Activated CD8-positive, alpha-beta T cell treated with anti-CD3 and anti-CD28 coated beads for 36 hours (primary cell): Measurements from ENCODE around the gene ABI1. TPM values are rescaled to one million over a fixed set of nuclear protein-coding genes. Genes with fewer than 3 reads are reported as not detected.

Source experiments
- ATAC-seq: fragments of 200-7000 bp; cut with Tn5 transposase; one replicate; pipeline ENCODE4 v1.10.0; 2021; ENCODE audit warnings: mild to moderate bottlenecking, moderate library complexity
- CTCF ChIA-PET: fragments of 350-600 bp; sonication (Branson Sonifier 250); formaldehyde crosslinking; loops from one replicate; lab custom pipeline; 2021; ENCODE audit warnings: antibody characterized with exemption; lab: Charles Lee
- POLR2A ChIA-PET: fragments of 350-600 bp; sonication (Branson Sonifier 250); formaldehyde crosslinking; loops from one replicate; lab custom pipeline; 2021; ENCODE audit warnings: antibody characterized with exemption; lab: Charles Lee
- DNase-seq: peaks from one replicate; pipeline ENCODE4 v3.0.0-alpha.2; 2020
- H3K27ac Mint-ChIP-seq: one replicate; pipeline ENCODE4 v1.8.0; 2021; ENCODE audit warnings: mild to moderate bottlenecking, mixed read lengths
- H3K27me3 Mint-ChIP-seq: one replicate; pipeline ENCODE4 v1.8.0; 2021; ENCODE audit warnings: mixed read lengths
- H3K36me3 Mint-ChIP-seq: one replicate; pipeline ENCODE4 v1.8.0; 2021; ENCODE audit warnings: low read depth, mixed read lengths
- H3K4me1 Mint-ChIP-seq: one replicate; pipeline ENCODE4 v1.8.0; 2021; ENCODE audit warnings: low read depth, mixed read lengths
- H3K4me3 Mint-ChIP-seq: one replicate; pipeline ENCODE4 v1.8.0; 2021; ENCODE audit warnings: mild to moderate bottlenecking, moderate library complexity, mixed read lengths
- H3K9me3 Mint-ChIP-seq: one replicate; pipeline ENCODE4 v1.8.0; 2021; ENCODE audit warnings: mixed read lengths
- CTCF ChIP-seq: fragments of 200-600 bp; IDR thresholded peaks from one replicate; pipeline ENCODE4 v1.8.0; 2022; ENCODE audit warnings: antibody characterized with exemption, mild to moderate bottlenecking
- intact Hi-C: fragments of 100-400 bp; cut with micrococcal nuclease; formaldehyde crosslinking; loops from one replicate; pipeline ENCODE4 v1.10.0; 2022
- total RNA-seq, 2 experiments: library from RNA; stranded (reverse); gene quantifications; one replicate each; pipeline ENCODE4 v1.2.3, GENCODE V29; 2021

Gene ABI1
- total RNA-seq, 2 experiments from 2014 or later: 32.4 to 37.2 TPM

DNA sequence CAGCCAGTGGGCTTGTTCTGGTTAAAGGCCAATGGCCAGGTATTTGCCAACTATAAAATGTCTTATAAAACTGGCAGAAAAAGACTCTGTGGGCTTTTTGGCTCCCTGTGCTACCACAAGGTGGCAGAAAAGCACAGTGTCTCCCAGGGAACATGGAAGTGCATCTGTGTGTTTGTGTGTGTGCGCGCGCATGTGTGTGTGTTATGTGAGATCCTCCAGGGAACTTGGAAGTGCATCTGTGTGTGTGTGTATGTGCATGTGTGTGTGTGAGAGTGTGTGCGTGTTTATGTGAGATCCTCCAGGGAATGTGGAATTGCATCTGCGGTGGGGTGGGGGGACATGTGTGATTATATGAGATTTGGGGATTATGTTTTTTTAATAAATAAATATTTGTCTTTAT, 30.2 kb upstream of the ABI1 start:
- TF ChIP-seq CTCF: peak; percentile 39
- POLR2A ChIA-PET: no interaction called here
- peak; percentile 61 for ATAC-seq
- Mint-ChIP-seq H3K27ac (no peak overlapping the region), H3K27me3 (peaks cover 4% of the 10 kb centered on the region), H3K4me3 (no peak overlapping the region), H3K4me1 (no peaks in the 10 kb centered on the region), H3K36me3 (no peaks in the 10 kb centered on the region), H3K9me3 (peaks cover 7% of the 10 kb centered on the region)
- intact Hi-C loops: no loop called here
- CTCF ChIA-PET: interaction anchor here (0.8 to 1.6 kb wide), 2 partner anchors 9 to 192 kb away, joined by 3 to 8 read pairs; no protein-coding TSS in a partner anchor
- DNase-seq: peak; percentile 75

DNA sequence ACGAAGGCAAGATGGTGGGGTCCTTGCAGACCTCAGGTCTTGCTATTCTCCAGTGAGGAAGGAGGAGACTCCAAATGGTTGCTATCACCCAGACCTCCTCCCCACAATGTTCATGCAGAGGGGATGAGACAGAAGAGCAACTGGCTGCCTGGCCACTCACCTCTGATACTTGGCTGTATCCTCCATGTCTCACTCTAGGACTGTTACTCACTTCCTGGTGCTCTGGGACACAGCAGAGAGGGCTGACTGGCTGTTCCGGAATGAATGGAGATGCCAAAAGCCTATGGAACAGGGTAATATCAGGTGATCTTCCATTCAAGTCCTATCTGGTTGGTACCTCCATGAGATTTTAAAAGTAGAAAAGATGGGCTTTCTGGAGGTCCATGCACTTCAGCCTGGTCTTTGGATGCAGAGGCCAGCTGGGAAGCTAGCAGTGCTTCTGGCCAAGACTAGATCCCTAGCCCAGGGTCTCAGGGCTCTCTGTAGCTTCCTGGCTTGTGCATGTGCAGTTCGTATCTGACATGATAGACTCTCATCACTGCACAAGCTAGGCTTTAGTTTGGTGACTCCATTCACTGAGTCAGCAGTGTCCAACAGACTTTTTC, 27.0 kb upstream of the ABI1 start:
- ATAC-seq: no peak
- Mint-ChIP-seq H3K4me3 (no peak overlapping the region), H3K27ac (no peak overlapping the region), H3K36me3 (no peaks in the 10 kb centered on the region), H3K27me3 (peaks cover 2% of the 10 kb centered on the region), H3K9me3 (peaks cover 3% of the 10 kb centered on the region), H3K4me1 (no peaks in the 10 kb centered on the region)
- intact Hi-C loops: no loop called here
- POLR2A ChIA-PET: interaction anchor here (1.2 kb wide), 1 partner anchor 266 kb away, joined by 3 read pairs; the partner anchor contains the start of gene YME1L1
- CTCF ChIA-PET: interaction anchor here (0.7 to 2.6 kb wide), 2 partner anchors 162 to 723 kb away, joined by 3 to 12 read pairs; no protein-coding TSS in a partner anchor
- no peak for DNase-seq
- TF ChIP-seq CTCF: no peak

DNA sequence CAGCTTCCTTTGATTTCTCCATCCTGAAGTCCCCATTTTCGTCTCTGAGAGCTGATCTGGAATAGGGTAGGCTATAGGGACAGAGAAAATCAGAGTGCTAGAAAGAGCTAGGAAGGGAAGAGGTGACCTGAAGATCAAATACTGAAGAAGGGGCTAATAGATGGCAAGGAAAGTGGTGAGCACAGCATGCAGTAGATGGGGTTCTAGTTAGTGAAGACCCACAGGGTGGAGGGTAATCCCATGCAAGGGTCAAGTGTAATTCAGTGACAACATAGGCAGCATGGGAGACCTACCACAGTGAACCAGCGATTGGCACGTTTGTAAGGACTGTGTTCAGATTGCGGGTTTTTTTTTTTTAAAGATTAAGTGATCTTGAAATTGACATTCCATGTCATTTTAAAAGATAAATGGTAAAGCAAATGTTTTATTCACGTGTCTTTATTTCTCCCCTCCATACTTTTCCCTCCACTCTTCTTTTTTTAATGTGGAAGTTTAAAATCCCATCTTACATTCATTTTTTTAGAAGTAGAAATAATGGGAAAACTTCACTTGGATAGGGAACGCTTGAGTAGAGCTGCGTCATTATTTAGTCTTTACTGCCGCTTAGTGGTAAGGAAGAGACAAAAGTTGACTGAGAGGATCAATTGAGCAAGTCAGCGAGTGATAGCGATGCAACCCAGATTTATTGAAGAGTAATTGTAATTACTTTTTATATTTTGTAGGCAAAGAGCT, 21.0 kb upstream of the ABI1 start:
- intact Hi-C loops: loop anchor here (2.0 to 5.0 kb wide), 2 partner anchors 155 to 544 kb away; no protein-coding TSS in a partner anchor
- no peak overlapping the region for H3K4me3 Mint-ChIP-seq
- ChIA-PET CTCF (interaction anchor here (0.7 to 4.6 kb wide), 25 partner anchors 8 to 547 kb away, joined by 3 to 72 read pairs (median 4); partner anchors contain the start of genes ABI1 and PDSS1), POLR2A (interaction anchor here (0.8 to 1.0 kb wide), 2 partner anchors 155 to 210 kb away, joined by 3 read pairs; no protein-coding TSS in a partner anchor)
- H3K27ac Mint-ChIP-seq: no peak overlapping the region
- H3K27me3 Mint-ChIP-seq: peaks cover 7% of the 10 kb centered on the region
- peaks cover 3% of the 10 kb centered on the region for H3K4me1 Mint-ChIP-seq
- no peaks in the 10 kb centered on the region for H3K36me3 Mint-ChIP-seq
- ATAC-seq (peak; percentile 51), DNase-seq (no peak)
- no peaks in the 10 kb centered on the region for H3K9me3 Mint-ChIP-seq
- peak; percentile 82 for TF ChIP-seq CTCF

- DNase-seq (no peak), ATAC-seq (no peak)
- Mint-ChIP-seq H3K4me3 (no peak overlapping the region), H3K27me3 (peaks cover 7% of the 10 kb centered on the region), H3K36me3 (no peaks in the 10 kb centered on the region), H3K4me1 (peaks cover 3% of the 10 kb centered on the region), H3K27ac (no peak overlapping the region), H3K9me3 (no peaks in the 10 kb centered on the region)
- ChIA-PET CTCF (interaction anchor here (2.1 to 3.5 kb wide), 2 partner anchors 153 to 545 kb away, joined by 14 to 15 read pairs; no protein-coding TSS in a partner anchor), POLR2A (no interaction called here)
- TF ChIP-seq CTCF: no peak
- intact Hi-C loops: loop anchor here (5.0 kb wide), 1 partner anchor 542 kb away; no protein-coding TSS in a partner anchor
Observed at GRCh38 chr10:26879744-26880143, 19.0 kb upstream of the ABI1 start.
